MM.1S (cell line): Measurements from ENCODE around the gene ACER3.

Experiments
- DNase-seq: peaks from one replicate; pipeline ENCODE4 v3.0.0-alpha.2; 2015
- H2AFZ ChIP-seq: fragments of 300-600 bp; sonication (generic); 2 replicates; pipeline ENCODE4 v1.6.0; 2016; ENCODE audit warnings: antibody characterized with exemption, low read length
- H3F3A ChIP-seq: fragments of 300-600 bp; sonication (generic); 2 replicates; pipeline ENCODE4 v1.6.1; 2016; ENCODE audit warnings: mild to moderate bottlenecking, antibody characterized with exemption, low read length, moderate library complexity, mixed read lengths; ENCODE audit not compliant: insufficient read depth
- H3K27ac ChIP-seq: fragments of 300-600 bp; sonication (generic); 2 replicates; pipeline ENCODE4 v1.5.1; 2016; ENCODE audit warnings: mild to moderate bottlenecking, low read length
- H3K27me3 ChIP-seq: fragments of 300-600 bp; sonication (generic); replicated peaks from 2 replicates; pipeline ENCODE4 v1.6.0; 2016; ENCODE audit warnings: low read length; ENCODE audit not compliant: insufficient read depth
- H3K36me3 ChIP-seq: fragments of 300-600 bp; sonication (generic); replicated peaks from 2 replicates; pipeline ENCODE4 v1.6.1; 2016; ENCODE audit warnings: mild to moderate bottlenecking, low read length, mixed read lengths; ENCODE audit not compliant: insufficient read depth
- H3K4me1 ChIP-seq: fragments of 300-600 bp; sonication (generic); 2 replicates; pipeline ENCODE4 v1.6.1; 2016; ENCODE audit warnings: low read length, mixed read lengths
- H3K4me2 ChIP-seq: fragments of 300-600 bp; sonication (generic); 2 replicates; pipeline ENCODE4 v1.6.0; 2016; ENCODE audit warnings: low read depth, low read length
- H3K4me3 ChIP-seq: fragments of 300-600 bp; sonication (generic); 2 replicates; pipeline ENCODE4 v1.5.1; 2016; ENCODE audit warnings: low read length, mixed read lengths
- H3K79me2 ChIP-seq: fragments of 300-600 bp; sonication (generic); 2 replicates; pipeline ENCODE4 v1.6.1; 2016; ENCODE audit warnings: mixed run types, low read length, mixed read lengths
- H3K9ac ChIP-seq: fragments of 300-600 bp; sonication (generic); 2 replicates; pipeline ENCODE4 v1.6.1; 2016; ENCODE audit warnings: low read length, mixed read lengths
- H3K9me2 ChIP-seq: fragments of 300-600 bp; sonication (generic); replicated peaks from 2 replicates; pipeline ENCODE4 v1.6.1; 2016; ENCODE audit warnings: mild to moderate bottlenecking, low read length, mixed read lengths; ENCODE audit not compliant: insufficient read depth
- H3K9me3 ChIP-seq: fragments of 300-600 bp; sonication (generic); replicated peaks from 2 replicates; pipeline ENCODE4 v1.6.1; 2016; ENCODE audit warnings: mild to moderate bottlenecking, low read length, mixed read lengths; ENCODE audit not compliant: insufficient read depth
- H4K20me1 ChIP-seq: fragments of 300-600 bp; sonication (generic); 2 replicates; pipeline ENCODE4 v1.6.1; 2016; ENCODE audit warnings: mild to moderate bottlenecking, low read length, moderate library complexity, mixed read lengths; ENCODE audit not compliant: insufficient read depth
- EZH2 ChIP-seq: fragments of 300-600 bp; sonication (generic); optimal IDR thresholded peaks from 2 replicates; pipeline ENCODE3; 2017; ENCODE audit warnings: low read depth, mild to moderate bottlenecking, antibody characterized with exemption, low read length, mixed read lengths
- EZH2phosphoT487 ChIP-seq: fragments of 300-600 bp; sonication (generic); IDR thresholded peaks from 2 replicates; pipeline ENCODE4 v1.6.1; 2018; ENCODE audit warnings: antibody characterized with exemption, low read length
- TF ChIP-seq, protein P1 (sequence below): fragments of 300-600 bp; sonication (generic); IDR thresholded peaks from 2 replicates; pipeline ENCODE4 v1.5.1; 2016; ENCODE audit warnings: antibody characterized with exemption, low read length, mixed read lengths

ACER3 gene

DNA sequence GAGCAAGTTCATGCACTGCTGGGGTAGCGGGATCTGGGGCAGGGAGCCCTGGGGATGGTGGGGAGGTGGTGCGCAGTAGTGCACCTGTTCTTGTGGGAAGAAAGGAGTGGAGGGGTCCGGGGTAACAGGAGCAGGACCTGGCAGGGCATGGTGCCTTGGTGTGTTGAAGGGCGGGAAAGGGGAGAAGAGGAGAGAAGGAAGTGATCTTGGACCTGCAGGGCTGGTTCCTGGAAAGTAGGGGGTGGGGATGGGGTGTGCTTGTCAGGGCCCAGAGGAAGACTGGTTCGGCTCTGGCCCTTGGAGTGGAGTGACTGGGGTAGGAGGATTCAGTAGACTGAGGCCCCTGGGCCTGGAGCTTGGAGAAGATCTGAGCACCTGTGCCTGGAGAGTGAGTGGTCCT is 195.2 kb downstream of the ACER3 start:
- H3K4me1 ChIP-seq, result no peaks in the 10 kb centered on the region
- no peak overlapping the region for H2AFZ ChIP-seq
- TF ChIP-seq EZH2phosphoT487 (no peak), EZH2 (no peak)
- TF ChIP-seq, protein P1, sequence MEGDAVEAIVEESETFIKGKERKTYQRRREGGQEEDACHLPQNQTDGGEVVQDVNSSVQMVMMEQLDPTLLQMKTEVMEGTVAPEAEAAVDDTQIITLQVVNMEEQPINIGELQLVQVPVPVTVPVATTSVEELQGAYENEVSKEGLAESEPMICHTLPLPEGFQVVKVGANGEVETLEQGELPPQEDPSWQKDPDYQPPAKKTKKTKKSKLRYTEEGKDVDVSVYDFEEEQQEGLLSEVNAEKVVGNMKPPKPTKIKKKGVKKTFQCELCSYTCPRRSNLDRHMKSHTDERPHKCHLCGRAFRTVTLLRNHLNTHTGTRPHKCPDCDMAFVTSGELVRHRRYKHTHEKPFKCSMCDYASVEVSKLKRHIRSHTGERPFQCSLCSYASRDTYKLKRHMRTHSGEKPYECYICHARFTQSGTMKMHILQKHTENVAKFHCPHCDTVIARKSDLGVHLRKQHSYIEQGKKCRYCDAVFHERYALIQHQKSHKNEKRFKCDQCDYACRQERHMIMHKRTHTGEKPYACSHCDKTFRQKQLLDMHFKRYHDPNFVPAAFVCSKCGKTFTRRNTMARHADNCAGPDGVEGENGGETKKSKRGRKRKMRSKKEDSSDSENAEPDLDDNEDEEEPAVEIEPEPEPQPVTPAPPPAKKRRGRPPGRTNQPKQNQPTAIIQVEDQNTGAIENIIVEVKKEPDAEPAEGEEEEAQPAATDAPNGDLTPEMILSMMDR, result no peak
- no peaks in the 10 kb centered on the region for H3K36me3 ChIP-seq
- no peaks in the 10 kb centered on the region for H4K20me1 ChIP-seq
- no peaks in the 10 kb centered on the region for H3F3A ChIP-seq
- no peak overlapping the region for H3K4me2 ChIP-seq
- no peaks in the 10 kb centered on the region for H3K9me3 ChIP-seq
- H3K27me3 ChIP-seq, result no peaks in the 10 kb centered on the region
- H3K27ac ChIP-seq, result no peak overlapping the region
- no peaks in the 10 kb centered on the region for H3K79me2 ChIP-seq
- DNase-seq, result no peak
- no peak overlapping the region for H3K9ac ChIP-seq
- no peaks in the 10 kb centered on the region for H3K9me2 ChIP-seq
- H3K4me3 ChIP-seq, result no peak overlapping the region

DNA sequence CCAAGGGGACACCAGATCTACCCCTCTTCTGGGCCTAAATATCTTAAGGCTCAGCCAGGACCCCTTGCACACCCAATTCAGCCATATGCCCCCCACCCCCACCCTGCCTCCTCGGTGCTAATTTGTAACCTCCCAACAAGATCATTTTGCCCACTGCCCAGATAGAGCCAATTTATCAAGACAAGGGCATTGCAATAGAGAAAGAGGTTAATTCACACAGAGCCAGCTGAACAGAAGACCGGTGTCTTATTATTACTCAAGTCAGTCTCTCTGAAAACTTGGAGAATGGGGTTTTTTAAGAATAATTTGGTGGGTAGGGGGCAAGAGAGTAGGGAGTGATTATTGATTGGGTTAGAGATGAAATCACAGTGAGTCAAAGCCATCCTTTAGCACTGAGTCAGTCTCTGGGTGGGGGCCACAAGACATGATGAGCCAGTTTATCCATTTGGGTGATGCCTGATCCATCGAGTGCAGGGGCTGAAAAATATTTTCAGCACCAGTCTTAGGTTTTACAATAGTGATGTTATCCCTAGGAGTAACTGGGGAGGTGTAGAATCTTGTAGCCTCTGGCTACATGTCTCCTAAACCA is 196.2 kb downstream of the ACER3 start:
- no peak overlapping the region for H2AFZ ChIP-seq
- H3F3A ChIP-seq, result no peaks in the 10 kb centered on the region
- H3K9me2 ChIP-seq, result no peaks in the 10 kb centered on the region
- TF ChIP-seq, protein P1, result no peak
- TF ChIP-seq EZH2phosphoT487 (no peak), EZH2 (no peak)
- H3K79me2 ChIP-seq, result no peaks in the 10 kb centered on the region
- H3K4me1 ChIP-seq, result no peaks in the 10 kb centered on the region
- H3K4me3 ChIP-seq, result no peak overlapping the region
- no peak overlapping the region for H3K9ac ChIP-seq
- no peak overlapping the region for H3K4me2 ChIP-seq
- no peaks in the 10 kb centered on the region for H3K9me3 ChIP-seq
- no peaks in the 10 kb centered on the region for H3K27me3 ChIP-seq
- no peak overlapping the region for H3K27ac ChIP-seq
- no peaks in the 10 kb centered on the region for H4K20me1 ChIP-seq
- no peak for DNase-seq
- no peaks in the 10 kb centered on the region for H3K36me3 ChIP-seq

DNA sequence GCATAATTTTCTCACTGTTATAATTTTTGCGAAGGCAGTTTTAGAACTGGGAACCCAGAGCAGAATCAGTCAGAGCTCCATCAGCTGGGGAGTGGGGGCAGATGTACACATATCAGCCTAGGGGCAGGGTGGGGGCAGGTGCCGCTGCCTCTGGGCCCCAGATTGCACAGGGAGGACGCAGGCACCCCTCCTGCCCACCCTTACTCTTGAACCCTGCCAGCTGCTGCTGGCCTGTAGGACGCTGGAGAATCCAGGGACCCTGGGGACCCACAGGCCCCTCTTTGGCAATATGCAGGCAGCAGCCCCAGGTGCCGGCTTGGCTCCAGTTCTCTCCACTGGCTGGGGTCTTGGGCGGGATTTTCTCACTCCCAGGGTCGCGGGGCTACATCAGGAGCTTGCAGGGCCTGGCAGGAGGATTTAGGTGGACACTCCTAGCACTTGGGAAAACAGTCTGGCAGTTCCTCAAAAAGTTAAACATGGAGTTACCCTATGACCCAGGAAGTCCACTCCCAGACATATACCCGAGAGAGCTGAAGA is 197.3 kb downstream of the ACER3 start:
- Histone ChIP-seq H3K9me3 (no peaks in the 10 kb centered on the region), H2AFZ (no peak overlapping the region), H3K79me2 (no peaks in the 10 kb centered on the region), H3K36me3 (no peaks in the 10 kb centered on the region), H3K4me2 (no peak overlapping the region), H3K4me1 (no peaks in the 10 kb centered on the region), H3K9me2 (no peaks in the 10 kb centered on the region), H3K27me3 (no peaks in the 10 kb centered on the region), H3K4me3 (no peak overlapping the region), H4K20me1 (no peaks in the 10 kb centered on the region), H3F3A (no peaks in the 10 kb centered on the region), H3K9ac (no peak overlapping the region), H3K27ac (no peak overlapping the region)
- DNase-seq, result no peak
- TF ChIP-seq EZH2phosphoT487 (no peak), EZH2 (no peak)
- TF ChIP-seq, protein P1, result no peak
